GM21619 (cell line): ENCODE measurements around the gene DNAJC6.
"Not testable (repeated sequence)": the region's sequence is repeated elsewhere in the genome, so short reads cannot be mapped to it uniquely, and the experiment has no call there.

Source experiments
- ATAC-seq: cut with Tn5 transposase; IDR thresholded peaks from one replicate; pipeline ENCODE4 v1.9.1; 2021; ENCODE audit not compliant: unreplicated experiment

DNAJC6 gene

DNA sequence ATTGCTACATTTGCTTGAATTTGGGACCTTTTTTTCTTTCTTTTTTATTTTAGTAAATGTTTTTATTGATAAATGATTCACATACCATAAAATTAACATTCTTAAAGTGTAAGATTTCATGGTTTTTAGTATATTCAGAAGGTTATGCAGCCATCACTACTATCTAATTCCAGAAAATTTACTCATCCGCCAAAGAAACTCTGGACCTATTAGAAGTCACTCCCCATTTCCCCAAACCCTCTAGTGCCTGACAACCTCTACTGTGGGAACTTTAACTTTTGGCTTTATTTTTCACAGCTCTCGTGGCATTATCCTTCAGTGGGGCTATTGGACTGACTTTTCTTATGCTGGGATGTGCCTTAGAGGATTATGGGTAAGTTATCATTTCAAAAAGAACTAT, 115.7 kb downstream of the DNAJC6 start:
- no peak for ATAC-seq

DNA sequence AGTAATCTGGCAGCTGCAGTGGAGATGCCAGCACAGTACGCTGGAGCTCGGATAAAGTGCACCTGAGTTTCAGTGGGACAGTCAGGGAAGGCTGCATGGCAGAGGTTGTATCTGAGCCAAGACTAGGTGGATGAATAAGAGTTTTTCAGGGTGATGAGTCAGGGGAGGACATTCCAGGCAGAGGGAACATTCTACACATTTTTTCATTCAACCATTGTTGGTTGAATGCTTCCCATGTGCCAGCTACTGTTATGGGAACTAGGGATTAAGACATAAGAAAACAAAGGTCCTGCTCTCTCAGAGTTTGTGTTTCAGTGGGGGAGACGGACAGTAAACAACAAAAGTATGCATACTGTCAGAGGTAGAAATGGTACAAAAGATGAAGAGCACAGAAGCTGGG, 116.4 kb downstream of the DNAJC6 start:
- no peak for ATAC-seq

DNA sequence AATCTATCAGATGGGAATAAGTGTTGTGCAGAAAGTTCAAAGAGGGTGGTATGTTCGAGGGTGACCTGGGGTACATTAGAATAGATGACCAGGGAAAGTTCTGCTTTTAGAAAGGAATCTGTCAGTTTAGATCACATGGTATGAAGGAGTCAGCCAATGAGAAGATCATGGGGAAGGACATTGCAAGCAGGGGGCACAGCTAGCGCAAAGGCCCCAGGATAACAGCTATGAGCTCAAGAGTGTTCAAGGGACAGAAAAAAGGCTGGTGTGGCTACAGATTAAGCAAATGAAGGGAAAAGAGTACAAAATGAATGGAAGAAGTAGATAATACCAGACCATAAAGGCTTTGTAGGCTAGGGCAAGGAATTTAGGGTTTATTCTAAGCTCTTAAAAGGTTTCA, 119.7 kb downstream of the DNAJC6 start:
- ATAC-seq: no peak

DNA sequence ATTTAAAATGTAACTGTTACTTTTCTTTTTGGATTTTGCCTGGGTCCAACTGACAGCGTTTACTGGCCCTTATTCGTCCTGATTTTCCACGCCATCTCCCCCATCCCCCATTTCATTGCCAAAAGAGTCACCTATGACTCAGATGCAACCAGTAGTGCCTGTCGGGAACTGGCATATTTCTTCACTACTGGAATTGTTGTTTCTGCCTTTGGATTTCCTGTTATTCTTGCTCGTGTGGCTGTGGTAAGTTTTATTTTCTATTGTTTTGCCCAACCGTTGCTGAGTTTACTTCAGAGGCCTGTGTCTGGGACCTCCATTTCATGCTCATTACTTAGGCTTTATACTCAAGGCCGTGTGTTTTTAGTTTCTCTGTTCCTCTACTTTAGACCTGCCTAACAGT, 120.5 kb downstream of the DNAJC6 start:
- no peak for ATAC-seq

DNA sequence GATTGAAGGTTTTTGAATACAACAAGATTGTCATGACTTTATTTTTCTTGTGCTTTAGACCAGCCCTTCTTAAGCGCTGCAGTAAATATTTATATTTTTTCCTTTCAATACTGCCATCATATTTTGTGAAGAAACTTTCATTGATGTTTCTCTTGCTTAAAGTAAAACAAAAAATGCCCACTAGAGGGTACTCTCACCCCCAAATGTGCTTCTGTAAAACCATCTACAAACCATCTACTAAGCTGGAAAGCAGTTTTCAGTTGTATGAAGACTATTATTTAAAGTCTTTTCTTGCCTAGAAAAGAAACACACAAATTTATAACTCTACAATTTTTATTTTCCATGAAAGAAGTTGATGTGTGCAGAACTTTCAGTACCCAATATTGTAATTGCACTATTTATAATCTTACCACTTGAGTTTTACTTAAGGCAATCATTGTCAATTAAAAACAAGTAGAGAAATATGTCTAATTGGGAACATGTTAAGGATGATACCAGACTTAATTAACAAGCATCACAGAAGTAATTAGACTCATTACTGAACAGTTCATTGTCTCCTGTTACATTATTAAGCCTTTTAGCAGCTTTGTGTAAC, 121.9 kb downstream of the DNAJC6 start:
- no peak for ATAC-seq

DNA sequence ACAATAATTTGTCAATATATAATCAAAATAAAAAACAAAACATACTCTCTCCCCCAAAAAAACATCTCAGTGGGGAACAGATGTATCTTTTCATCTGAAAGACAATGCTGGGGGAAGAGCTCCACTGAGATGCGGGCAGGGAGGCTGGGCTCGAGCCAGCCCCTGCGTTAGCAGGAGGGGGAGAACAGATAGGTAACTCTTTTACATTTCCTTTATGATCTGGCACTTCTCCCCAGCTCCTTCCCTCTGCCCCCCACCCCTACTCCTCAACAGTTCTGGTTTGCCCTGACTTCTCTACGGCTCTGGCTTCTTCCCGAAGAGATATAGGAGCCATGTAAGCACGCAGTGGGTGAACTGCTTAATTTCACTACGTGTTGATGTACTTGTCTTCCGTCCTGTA, 123.6 kb downstream of the DNAJC6 start:
- no peak for ATAC-seq

DNA sequence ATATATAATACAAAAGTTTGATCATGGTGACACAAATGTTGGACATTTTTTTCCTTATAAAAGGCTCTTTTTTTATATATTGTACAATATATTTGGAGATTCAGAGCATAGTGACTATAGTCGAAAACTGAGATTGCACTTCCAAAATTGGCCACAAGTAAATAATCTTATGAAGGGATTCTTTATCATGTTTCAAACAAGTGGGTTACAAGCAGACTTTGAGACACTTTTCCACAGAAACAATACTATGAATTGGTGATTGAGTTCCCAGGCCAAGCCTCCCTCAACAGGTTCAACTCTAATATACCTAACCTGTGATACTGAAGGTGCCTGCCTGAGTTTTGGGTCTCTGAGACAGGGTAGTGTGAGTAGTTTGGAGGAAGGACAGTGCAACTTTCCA, 124.9 kb downstream of the DNAJC6 start:
- ATAC-seq: no peak

DNA sequence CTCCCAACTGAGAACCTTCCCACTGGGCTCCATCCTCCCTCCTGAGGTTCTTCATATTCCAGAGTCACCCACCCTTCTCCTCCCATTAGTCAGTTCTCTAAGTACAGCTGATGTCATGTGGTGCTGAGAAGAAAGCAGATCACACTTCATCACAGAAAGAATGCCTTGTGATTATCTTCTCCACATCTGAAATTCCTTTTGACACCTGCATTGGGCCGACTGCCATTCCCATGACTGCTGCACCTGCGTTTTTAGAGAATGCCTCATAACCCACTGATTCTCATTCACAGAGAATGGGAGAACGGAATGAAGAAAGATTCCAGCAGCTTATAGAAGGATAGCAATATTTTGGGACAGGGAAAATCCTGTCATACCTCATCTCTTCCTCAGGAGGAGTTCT, 125.4 kb downstream of the DNAJC6 start:
- no peak for ATAC-seq

DNA sequence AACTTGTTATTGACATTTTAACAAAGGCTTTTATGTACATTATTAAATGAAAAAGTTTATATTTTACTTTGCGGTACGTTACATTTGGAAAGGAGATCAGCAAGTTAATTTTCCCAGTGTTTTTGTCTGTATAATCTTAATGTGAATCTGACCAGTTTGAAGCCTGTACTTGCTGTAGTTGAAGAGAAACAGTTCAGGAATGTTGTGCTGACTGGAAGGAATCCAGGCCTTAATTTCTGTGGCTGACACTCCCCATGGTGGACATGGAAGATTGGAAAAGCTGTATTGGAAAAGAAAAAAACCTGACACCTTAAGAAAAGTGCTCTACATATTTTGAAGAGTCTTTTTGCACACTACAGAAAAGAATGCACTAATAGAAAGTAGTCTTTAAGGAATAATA, 126.6 kb downstream of the DNAJC6 start:
- no peak for ATAC-seq

DNA sequence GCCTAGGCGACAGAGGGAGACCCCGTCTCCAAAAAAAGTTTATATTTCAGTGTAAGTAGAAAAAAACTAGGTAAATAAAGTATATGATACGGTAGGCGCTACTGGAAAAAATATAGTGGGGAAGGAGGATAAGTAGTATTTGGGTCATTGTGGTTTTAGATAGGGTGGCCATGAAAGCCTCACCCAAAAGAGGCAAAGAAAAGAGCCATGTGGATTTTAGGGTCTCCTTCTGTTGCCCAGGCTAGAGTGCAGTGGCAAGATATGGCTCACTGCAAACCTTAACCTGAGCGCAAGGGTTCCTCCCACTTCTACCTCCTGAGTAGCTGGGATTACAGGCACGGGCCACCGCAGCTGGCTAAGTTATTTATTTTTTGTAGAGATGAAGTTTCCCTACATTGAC, 128.3 kb downstream of the DNAJC6 start:
- no peak for ATAC-seq

DNA sequence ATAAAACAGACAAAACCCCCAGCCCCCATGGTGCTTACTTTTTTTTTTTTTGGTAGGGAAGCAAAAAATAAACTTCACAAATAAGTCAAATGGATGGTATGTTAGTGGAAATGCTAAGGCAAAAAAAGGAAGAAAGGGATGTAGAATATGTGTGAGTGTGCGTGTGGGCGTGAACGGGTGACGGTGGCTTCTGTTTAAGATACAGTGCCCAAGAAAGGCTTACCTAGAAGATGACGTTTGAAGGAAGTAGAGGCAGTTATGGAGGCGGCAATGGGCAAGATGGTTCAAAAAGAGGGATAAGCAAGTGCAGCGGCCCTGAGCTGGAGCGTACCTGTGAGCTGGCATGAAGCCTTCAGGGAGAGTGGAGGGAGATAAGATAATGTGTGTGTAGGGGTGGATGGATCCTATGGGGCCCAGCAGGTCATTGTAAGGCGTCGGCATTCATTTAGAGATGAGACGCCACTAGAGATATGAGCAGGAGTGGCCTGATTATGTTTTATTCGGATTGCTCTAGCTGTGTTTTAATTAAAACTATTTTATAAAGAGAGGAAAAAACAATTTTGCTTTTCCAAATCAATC, 131.1 kb downstream of the DNAJC6 start:
- ATAC-seq: no peak

DNA sequence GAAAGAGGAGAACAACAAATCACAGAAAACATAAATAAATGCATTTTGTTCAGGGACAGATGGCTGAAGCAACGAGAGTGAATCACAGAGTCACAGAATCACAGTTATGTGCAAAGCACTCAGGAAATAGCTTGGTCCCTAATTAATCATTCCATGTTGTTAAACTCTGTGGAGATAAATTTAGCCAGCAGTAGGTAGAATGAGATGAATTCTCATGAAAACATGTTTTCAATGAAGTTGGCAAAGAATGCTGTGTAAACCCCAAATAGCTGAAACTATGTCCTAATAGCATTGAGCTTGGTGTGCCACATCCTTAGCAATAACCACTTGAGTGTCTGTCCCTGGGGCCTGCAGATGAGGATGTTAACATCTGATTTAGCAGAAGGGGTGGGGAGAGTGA, 131.6 kb downstream of the DNAJC6 start:
- no peak for ATAC-seq

DNA sequence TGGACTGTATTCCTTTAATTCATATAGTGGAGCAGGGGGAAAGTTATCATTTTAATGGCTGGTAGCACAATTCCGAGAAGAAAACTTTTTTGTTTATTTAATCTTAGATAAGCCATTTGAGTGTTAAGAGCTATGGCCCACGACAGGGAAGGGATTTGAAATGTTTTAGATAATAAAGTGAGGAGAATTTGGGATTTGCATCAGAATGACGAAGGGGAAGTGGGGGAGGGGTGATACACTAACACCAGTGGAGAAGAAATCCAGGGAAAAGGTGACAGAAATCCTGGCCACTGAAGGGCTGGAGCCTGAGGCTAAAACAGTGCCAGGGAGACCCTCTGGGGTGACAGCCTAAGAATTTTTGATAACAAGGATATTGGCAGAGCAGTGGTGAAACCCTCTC, 132.1 kb downstream of the DNAJC6 start:
- no peak for ATAC-seq

DNA sequence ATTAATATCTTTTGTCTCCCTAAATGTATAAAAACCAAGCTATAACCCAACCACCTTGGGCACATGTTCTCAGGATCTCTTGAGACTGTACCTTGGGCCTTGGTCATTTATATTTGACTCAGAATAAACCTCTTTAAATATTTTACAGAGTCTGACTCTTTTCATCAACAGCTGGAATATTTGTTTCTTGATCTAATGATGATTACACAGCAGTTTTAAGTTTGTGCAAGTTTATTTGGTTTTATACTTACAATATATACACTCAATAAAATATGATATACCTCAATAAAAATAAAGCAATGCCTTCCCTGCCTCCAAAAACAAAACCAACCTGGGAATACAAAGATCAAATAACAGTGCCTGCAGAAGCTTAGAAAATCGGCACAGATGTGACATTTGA, 133.1 kb downstream of the DNAJC6 start:
- no peak for ATAC-seq

DNA sequence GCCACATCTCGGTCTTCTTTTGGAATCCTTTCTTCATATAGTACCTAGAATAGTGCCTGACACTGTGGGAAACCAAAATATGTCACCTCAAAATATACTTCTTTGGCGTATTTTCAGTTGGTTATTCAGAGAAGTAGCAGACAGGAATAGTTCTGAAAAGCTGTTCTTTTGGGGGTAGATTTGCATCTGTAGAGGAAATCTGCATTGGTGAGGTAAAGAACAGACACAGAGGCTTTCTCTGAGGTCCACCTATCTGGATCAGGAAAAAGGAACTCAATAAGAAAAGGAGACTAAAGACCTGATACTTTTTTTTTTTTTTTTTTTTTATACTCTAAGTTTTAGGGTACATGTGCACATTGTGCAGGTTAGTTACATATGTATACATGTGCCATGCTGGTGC, 134.3 kb downstream of the DNAJC6 start:
- ATAC-seq: no peak

DNA sequence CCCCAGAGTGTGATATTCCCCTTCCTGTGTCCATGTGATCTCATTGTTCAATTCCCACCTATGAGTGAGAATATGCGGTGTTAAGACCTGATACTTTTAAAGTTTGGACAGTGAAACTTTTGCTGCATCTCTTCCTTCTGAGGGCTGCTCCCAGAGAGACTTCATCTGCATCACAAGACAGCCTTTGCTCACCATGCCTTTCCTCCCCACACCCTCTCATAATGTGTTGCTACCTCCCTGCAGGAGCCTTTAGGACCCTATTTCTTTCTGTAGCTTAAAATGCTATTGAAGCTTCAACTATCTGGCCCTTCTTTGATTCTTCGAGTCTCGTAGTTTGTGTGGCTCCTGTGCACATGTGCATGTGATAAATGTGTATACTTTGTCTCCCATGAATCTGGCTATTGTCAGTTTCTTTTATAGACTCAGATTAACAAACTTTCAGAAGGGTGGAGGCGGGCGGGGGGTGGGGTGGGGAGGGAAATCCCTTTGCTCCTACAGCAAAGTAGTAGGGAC, 134.8 kb downstream of the DNAJC6 start:
- no peak for ATAC-seq

DNA sequence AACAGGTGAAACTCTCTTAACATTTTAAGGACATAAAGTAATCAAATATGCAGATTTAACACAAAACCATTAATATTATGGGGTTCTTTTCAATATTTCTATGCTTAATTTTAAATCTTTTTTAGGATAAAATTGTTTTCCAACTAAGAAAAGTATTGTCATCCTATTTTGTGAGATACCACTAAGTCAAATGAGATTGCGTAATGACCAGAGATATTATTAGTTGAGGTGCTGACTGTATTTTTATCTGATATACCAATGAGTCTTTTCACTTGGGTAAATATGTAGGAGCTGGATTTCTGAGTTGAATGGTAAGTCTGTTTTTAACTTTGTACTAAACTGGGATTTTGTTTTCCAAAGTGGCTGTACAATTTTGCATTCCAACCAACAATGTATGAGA, 136.5 kb downstream of the DNAJC6 start:
- no peak for ATAC-seq

DNA sequence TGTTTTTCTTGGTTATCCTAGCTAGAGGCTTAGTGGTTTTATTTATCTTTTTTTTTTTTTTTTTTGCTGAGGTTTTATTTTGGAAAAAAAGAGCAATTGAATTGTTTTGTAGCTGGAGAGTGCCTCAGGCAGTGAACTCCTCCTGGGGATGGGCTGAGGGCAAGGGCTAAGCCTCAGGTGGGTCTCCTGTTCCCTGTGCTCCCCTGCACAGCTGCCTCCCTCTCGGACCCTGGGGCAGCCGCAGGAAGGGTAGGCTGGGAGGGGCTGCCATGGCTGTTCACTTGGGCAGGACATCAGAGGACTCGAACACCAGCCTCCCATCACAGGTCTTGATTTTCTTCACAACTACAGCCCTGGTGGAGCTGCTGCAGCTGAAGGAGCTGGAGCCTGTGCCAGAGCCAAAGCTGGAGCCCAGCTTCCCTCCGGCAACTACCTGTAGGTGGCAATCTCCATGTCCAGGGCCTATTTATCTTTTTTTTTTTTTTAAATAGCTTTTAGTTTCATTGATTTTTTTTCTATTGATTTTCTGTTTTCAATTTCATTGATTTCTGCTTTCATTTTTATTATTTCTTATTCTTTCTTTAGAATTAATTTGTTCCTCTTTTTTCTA, 140.0 kb downstream of the DNAJC6 start:
- ATAC-seq: no peak

DNA sequence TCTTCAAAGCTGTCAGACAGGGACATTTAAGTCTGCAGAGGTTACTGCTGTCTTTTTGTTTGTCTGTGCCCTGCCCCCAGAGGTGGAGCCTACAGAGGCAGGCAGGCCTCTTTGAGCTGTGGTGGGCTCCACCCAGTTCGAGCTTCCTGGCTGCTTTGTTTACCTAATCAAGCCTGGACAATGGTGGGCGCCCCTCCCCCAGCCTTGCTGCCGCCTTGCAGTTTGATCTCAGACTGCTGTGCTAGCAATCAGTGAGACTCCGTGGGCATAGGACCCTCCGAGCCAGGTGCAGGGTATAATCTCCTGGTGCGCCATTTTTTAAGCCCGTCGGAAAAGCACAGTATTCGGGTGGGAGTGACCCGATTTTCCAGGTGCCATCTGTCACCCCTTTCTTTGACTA, 146.3 kb downstream of the DNAJC6 start:
- not testable (repeated sequence) for ATAC-seq

DNA sequence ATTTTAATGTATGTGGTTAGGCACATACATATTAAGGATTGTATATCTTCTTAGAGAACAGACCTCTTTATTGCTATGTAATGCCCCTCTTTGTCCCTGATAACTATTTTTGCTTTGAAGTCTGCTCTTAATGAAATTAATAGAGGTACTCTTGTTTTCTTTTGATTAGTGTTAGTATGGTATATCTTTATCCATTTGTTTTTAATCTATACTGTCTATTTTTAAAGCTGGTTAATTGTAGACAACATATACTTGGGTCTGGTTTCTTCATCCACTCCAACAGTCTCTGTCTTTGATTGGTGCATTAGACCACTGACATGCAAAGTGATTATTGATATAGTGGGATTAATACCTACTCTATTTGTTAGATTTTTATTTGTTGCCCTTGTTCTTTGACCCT, 147.1 kb downstream of the DNAJC6 start:
- ATAC-seq: no peak

DNA sequence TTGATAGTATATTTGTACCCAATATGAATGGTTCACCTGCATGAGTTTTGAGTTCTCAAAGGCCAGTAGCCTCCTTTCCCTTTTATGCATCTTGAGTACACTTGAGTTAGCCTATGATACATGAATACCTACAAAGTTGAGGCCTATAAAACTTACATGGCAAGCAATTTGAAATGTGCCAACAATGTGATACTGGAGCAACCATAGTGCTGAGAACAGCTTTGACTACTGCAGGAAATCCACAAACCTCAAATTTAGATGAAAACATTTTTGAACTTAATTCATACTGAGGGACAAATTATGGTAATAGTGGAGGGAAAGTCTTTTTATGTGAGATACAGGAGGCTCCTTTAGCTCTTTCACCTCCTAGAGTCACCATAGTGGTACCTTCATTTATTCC, 148.5 kb downstream of the DNAJC6 start:
- ATAC-seq: no peak

DNA sequence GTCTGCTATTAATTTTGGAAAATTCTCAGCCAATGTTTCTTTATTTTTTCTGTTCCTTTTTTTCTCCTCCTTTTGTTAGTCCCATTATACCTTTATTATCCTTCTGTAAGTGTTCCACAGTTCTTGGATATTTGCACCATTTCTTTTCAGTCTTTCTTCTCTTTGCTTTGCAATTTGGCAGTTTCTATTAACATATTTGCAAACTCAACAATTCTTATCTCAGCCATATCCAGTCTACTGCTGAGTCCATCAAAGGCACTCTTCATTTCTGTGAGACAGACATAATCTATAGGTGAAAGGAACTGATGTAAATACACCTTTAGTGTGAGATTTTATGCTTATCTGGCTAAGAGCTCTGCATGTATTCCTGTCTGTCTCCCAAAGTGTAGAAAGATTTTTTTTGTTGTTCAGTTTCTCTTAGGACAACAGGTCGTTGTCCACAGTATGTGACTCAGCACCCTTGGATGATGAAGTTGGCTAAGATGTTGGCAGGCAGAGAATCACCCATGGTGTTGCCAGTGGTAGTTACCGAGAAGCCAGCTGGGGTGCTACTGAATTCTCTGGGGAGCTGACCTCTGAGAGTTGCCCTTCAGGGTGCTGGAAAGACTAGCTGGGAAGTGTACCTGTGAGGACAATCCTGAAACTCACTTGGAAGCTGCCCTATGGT, 149.5 kb downstream of the DNAJC6 start:
- ATAC-seq: no peak
